Gastrocnemius medialis (tissue), 4 donors: ENCODE measurements around the gene ASL. TPM values are rescaled to one million over a fixed set of nuclear protein-coding genes. Genes with fewer than 3 reads are reported as not detected.

ENCODE experiments used
- ATAC-seq, 2 donors: fragments of 150-250 bp; one replicate each; pipeline ENCODE4 v1.9.1; 2016
- DNase-seq, 2 donors: peaks; one replicate each; pipeline ENCODE4 v3.0.0-alpha.2; 2019
- H3K27ac ChIP-seq, 4 donors: fragments of 200-600 bp; sonication (generic); 1 replicate in 1 of 4; 2 replicates in 3 of 4; pipeline ENCODE4 v1.5.1; 2016 to 2018; ENCODE audit warnings: mild to moderate bottlenecking in 2 of 4, moderate library complexity in 1 of 4
- H3K27me3 ChIP-seq, 3 donors: fragments of 200-600 bp; sonication (generic) in 2 of 3; 1 replicate in 1 of 3; 2 replicates in 2 of 3; pipeline versions ENCODE4 v1.5.1 to v1.6.0; 2016 to 2019; ENCODE audit warnings: mild to moderate bottlenecking in 1 of 3, moderate library complexity in 1 of 3
- H3K36me3 ChIP-seq, 2 donors: fragments of 200-600 bp; sonication (generic) in 1 of 2; one replicate each; pipeline ENCODE4 v1.5.1; 2017 to 2018
- H3K4me1 ChIP-seq, 2 donors: fragments of 200-600 bp; sonication (generic) in 1 of 2; one replicate each; pipeline ENCODE4 v1.5.1; 2016 to 2017; ENCODE audit warnings: mild to moderate bottlenecking in 2 of 2
- H3K4me3 ChIP-seq, 4 donors: fragments of 200-600 bp; sonication (generic) in 3 of 4; 1 replicate in 1 of 4; 2 replicates in 3 of 4; pipeline ENCODE4 v1.5.1; 2016 to 2019; ENCODE audit warnings: mild to moderate bottlenecking in 2 of 4
- H3K9me3 ChIP-seq, 3 donors: fragments of 200-600 bp; sonication (generic) in 2 of 3; 1 replicate in 1 of 3; 2 replicates in 2 of 3; pipeline ENCODE4 v1.5.1; 2016 to 2019
- POLR2A ChIP-seq, 2 donors: fragments of 450-650 bp; IDR thresholded peaks; one replicate each; pipeline ENCODE4 v1.6.1; 2017; ENCODE audit warnings: antibody characterized with exemption in 2 of 2, mild to moderate bottlenecking in 2 of 2, moderate library complexity in 2 of 2
- in situ Hi-C, 4 donors: fragments of 200-750 bp; cut with MboI; loops; one replicate each; pipeline versions ENCODE4 v1.15.0 to v1.8.0; 2017; ENCODE audit warnings: low sequenced_read_pairs in 4 of 4
- intact Hi-C: fragments of 100-400 bp; cut with DNase I; formaldehyde crosslinking; loops from one replicate; pipeline ENCODE4 v1.15.1; 2023; ENCODE audit warnings: low total_unique reads
- total RNA-seq, 4 donors: library from RNA; depleted of rRNA; stranded (reverse); fragments of >200 nt; gene quantifications; one replicate each; pipeline versions ENCODE4 v1.1.0 to v1.2.3, GENCODE V29; 2016
- TF ChIP-seq, protein P1 (sequence below), 5 experiments: fragments of 450-650 bp in 3 of 5; fragments of 200-600 bp in 2 of 5; sonication (generic) in 2 of 5; IDR thresholded peaks in 4 of 5; conservative IDR thresholded peaks in 1 of 5; 1 replicate in 4 of 5; 2 replicates in 1 of 5; pipeline ENCODE4 v1.5.1; 2016 to 2019; ENCODE audit warnings: antibody characterized with exemption in 5 of 5, mild to moderate bottlenecking in 3 of 5, moderate library complexity in 3 of 5

The ASL gene
- total RNA-seq, 4 donors from 2014 or later, result 2.5 to 8.7 (median 4.9) TPM

DNA sequence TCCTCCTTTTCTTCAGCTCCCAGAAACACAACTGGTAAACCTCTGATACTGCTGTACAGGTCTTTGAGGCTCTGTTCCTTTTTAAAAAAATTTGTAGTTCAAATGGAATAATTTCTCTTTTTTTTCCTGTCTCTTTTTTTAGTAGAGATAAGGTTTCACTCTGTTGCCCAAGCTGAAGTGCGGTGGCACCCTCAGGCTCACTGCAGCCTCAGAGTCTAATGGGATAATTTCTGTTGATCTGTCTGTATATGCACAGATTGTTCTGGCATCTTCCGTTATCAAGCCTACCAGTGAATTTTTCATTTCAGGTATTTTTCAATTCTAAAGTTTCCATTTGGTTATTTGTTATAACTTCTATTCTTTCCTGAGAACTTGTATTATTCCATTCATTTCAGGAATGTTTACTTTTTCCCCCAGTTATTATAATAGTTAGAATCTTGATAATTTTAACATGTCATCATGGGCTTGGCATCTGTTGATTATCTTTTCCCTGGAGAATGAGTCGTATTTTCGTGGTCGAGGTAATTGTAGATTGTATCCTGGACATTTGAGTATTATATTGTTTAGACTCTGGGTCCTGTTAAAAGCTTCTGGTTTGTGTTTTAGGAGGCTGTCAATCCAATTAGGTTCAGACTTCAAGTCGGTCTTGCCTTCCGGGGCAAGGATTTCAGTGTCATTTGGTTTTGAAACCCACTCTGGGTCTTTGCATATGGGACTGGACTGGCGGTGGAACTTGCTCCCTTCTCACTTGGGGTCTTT lies 63.6 kb downstream of the ASL start:
- in situ Hi-C loops, result no loop called here
- Histone ChIP-seq H3K9me3 (no peaks in the 10 kb centered on the region), H3K27me3 (no peaks in the 10 kb centered on the region), H3K27ac (peak overlapping the region in 2 of 4 donors; percentile 8 to 14), H3K36me3 (peaks cover 0 to 32% of the 10 kb centered on the region in 2 donors), H3K4me1 (peaks cover 16 to 17% of the 10 kb centered on the region in 2 donors), H3K4me3 (no peak overlapping the region)
- DNase-seq, result no peak
- no peak for TF ChIP-seq POLR2A (IDR thresholded peaks at IDR 0.05)
- TF ChIP-seq, protein P1, sequence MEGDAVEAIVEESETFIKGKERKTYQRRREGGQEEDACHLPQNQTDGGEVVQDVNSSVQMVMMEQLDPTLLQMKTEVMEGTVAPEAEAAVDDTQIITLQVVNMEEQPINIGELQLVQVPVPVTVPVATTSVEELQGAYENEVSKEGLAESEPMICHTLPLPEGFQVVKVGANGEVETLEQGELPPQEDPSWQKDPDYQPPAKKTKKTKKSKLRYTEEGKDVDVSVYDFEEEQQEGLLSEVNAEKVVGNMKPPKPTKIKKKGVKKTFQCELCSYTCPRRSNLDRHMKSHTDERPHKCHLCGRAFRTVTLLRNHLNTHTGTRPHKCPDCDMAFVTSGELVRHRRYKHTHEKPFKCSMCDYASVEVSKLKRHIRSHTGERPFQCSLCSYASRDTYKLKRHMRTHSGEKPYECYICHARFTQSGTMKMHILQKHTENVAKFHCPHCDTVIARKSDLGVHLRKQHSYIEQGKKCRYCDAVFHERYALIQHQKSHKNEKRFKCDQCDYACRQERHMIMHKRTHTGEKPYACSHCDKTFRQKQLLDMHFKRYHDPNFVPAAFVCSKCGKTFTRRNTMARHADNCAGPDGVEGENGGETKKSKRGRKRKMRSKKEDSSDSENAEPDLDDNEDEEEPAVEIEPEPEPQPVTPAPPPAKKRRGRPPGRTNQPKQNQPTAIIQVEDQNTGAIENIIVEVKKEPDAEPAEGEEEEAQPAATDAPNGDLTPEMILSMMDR (IDR thresholded peaks at IDR 0.05 in 4 of 5, conservative IDR thresholded peaks at IDR 0.05 in 1 of 5), result no peak
- intact Hi-C loops, result no loop called here
- no peak for ATAC-seq

DNA sequence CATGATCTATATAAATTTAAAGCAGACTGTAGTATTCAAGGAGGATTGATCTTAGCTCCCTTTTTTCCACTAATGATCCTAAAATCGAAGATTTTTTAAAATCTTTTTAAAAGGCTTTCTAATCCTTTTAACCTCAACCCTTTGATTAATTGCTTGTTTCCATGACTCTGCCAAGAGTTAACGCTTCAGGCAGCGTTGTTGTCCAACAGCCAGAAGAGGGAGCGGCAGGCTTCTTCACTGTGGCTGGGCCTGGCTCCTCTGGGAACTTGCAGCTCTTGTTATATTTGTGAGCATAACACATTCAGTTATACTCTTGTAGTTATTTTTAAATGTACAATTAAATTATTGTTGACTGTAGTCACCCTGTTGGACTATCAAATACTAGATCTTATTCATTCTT lies 65.3 kb downstream of the ASL start:
- H3K27me3 ChIP-seq, result no peaks in the 10 kb centered on the region
- TF ChIP-seq, protein P1 (IDR thresholded peaks at IDR 0.05 in 4 of 5, conservative IDR thresholded peaks at IDR 0.05 in 1 of 5), result peak; percentile 11 to 51 (median 21)
- TF ChIP-seq POLR2A (IDR thresholded peaks at IDR 0.05), result no peak
- peaks cover 0 to 36% of the 10 kb centered on the region in 2 donors for H3K36me3 ChIP-seq
- intact Hi-C loops, result loop anchor here (10.0 kb wide), 1 partner anchor 354 kb away; no protein-coding TSS in a partner anchor
- no peak overlapping the region for H3K4me3 ChIP-seq
- H3K4me1 ChIP-seq, result peaks cover 10 to 17% of the 10 kb centered on the region in 2 donors
- no peaks in the 10 kb centered on the region for H3K9me3 ChIP-seq
- in situ Hi-C loops, result no loop called here
- no peak for ATAC-seq
- peak; percentile 23 to 32 for DNase-seq
- peak overlapping the region in 1 of 4 donors; percentile 39 for H3K27ac ChIP-seq

DNA sequence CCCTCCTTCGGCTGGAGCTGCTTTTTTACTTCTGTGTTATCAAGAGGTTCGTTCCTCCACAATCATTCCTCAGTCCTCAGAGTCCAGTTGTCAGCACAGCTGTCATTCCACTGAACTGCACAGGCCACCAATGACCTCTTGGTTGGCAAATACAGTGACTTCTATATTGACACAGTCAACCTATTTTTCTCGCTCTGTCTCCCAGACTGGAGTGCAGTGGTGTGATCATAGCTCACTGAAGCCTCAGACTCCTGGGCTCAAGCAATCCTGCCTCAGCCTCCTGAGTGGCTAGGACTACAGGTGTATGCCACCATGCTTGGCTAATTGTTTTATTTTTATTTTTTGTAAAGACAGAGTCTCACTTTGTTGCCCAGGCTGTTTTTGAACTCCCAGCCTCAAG lies 66.7 kb downstream of the ASL start:
- no peaks in the 10 kb centered on the region for H3K27me3 ChIP-seq
- ATAC-seq, result no peak
- DNase-seq, result no peak
- H3K9me3 ChIP-seq, result no peaks in the 10 kb centered on the region
- no peak for TF ChIP-seq POLR2A (IDR thresholded peaks at IDR 0.05)
- TF ChIP-seq, protein P1 (IDR thresholded peaks at IDR 0.05 in 4 of 5, conservative IDR thresholded peaks at IDR 0.05 in 1 of 5), result no peak
- H3K36me3 ChIP-seq, result peaks cover 0 to 46% of the 10 kb centered on the region in 2 donors
- intact Hi-C loops (loop anchor here (10.0 kb wide), 1 partner anchor 352 kb away; no protein-coding TSS in a partner anchor), in situ Hi-C loops (no loop called here)
- no peak overlapping the region for H3K4me3 ChIP-seq
- H3K4me1 ChIP-seq, result peaks cover 10 to 17% of the 10 kb centered on the region in 2 donors
- peak overlapping the region in 1 of 4 donors; percentile 52 for H3K27ac ChIP-seq

DNA sequence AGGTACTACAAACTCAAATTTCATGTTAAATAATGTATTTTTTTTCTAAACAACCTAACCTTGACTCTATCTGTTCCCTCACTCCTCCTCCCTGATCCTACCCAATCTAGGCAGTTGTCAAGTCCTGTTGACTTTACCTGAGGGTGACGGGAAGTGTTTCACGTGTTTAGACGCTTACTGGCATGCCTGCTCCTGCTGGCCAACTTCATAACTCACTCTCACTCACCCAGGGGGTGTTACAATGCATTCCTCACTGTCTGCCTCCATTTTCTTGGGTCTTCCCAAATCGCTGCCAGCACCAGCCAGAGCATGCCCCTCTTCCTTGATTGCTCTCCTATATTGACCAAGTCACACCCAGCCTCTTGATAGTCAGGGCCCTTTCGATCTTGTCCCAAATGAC lies 67.4 kb downstream of the ASL start:
- ATAC-seq (no peak), DNase-seq (no peak)
- Histone ChIP-seq H3K4me3 (no peak overlapping the region), H3K4me1 (peaks cover 10 to 17% of the 10 kb centered on the region in 2 donors), H3K9me3 (no peaks in the 10 kb centered on the region), H3K36me3 (peaks cover 0 to 46% of the 10 kb centered on the region in 2 donors), H3K27ac (peak overlapping the region in 2 of 4 donors; percentile 46 to 52), H3K27me3 (no peaks in the 10 kb centered on the region)
- intact Hi-C loops, result loop anchor here (10.0 kb wide), 1 partner anchor 352 kb away; no protein-coding TSS in a partner anchor
- TF ChIP-seq, protein P1 (IDR thresholded peaks at IDR 0.05 in 4 of 5, conservative IDR thresholded peaks at IDR 0.05 in 1 of 5), result no peak
- TF ChIP-seq POLR2A (IDR thresholded peaks at IDR 0.05), result no peak
- in situ Hi-C loops, result no loop called here

Other genes starting within 250 kb of the ASL start
- 10 to 100 TPM; 11.5 to 17.5 (median 14.9) TPM for gene VKORC1L1, start 202.7 kb upstream of the ASL start, total RNA-seq
- 1 to 10 TPM; 2.4 to 7.1 (median 5.8) TPM for gene GUSB, start 93.6 kb upstream of the ASL start, total RNA-seq
- gene CRCP, start 39.0 kb downstream of the ASL start, total RNA-seq, result 10 to 100 TPM; 19.2 to 21.3 (median 20.4) TPM
- 1 to 10 TPM; 1.4 to 3.7 (median 3.0) TPM for gene TPST1, start 129.5 kb downstream of the ASL start, total RNA-seq